CD4-positive, alpha-beta T cell (primary cell): ENCODE results near the gene ARHGEF10L. TPM values are rescaled to one million over a fixed set of nuclear protein-coding genes. Genes with fewer than 3 reads are reported as not detected.

Source experiments
- ATAC-seq: fragments of 200-7000 bp; cut with Tn5 transposase; one replicate; pipeline ENCODE4 v1.10.0; 2022; ENCODE audit warnings: mild to moderate bottlenecking; ENCODE audit not compliant: poor library complexity
- CTCF ChIA-PET: fragments of 350-600 bp; sonication (Branson Sonifier 250); formaldehyde crosslinking; loops from one replicate; lab custom pipeline; 2021; ENCODE audit warnings: antibody characterized with exemption, inconsistent platforms; lab: Charles Lee
- POLR2A ChIA-PET: fragments of 350-600 bp; sonication (Branson Sonifier 250); formaldehyde crosslinking; loops from one replicate; lab custom pipeline; 2021; ENCODE audit warnings: antibody characterized with exemption, inconsistent platforms; lab: Charles Lee
- DNase-seq, 14 experiments: peaks; one replicate each; pipeline ENCODE4 v3.0.0-alpha.2; 2013 to 2020; ENCODE audit warnings: mixed read lengths in 2 of 14
- H3K27ac ChIP-seq, 2 donors: one replicate each; pipeline versions ENCODE4 v1.5.1 to v1.7.0; 2013; ENCODE audit warnings: low read length in 2 of 2, low read depth in 1 of 2, mild to moderate bottlenecking in 1 of 2
- H3K27me3 ChIP-seq, 2 experiments: 1 replicate in 1 of 2; 2 replicates in 1 of 2; pipeline versions ENCODE4 v1.6.1 to v1.7.0; 2013; ENCODE audit warnings: low read length in 2 of 2, control low read depth in 1 of 2, mild to moderate bottlenecking in 1 of 2, moderate library complexity in 1 of 2; ENCODE audit not compliant: insufficient read depth in 2 of 2, control insufficient read depth in 1 of 2
- H3K36me3 ChIP-seq: one replicate; pipeline ENCODE4 v1.6.1; 2013; ENCODE audit warnings: low read length, control low read depth; ENCODE audit not compliant: insufficient read depth
- H3K4me1 ChIP-seq: one replicate; pipeline ENCODE4 v1.6.1; 2013; ENCODE audit warnings: low read length, control low read depth; ENCODE audit not compliant: insufficient read depth
- H3K4me3 ChIP-seq: one replicate; pipeline ENCODE4 v1.5.1; 2013; ENCODE audit warnings: mild to moderate bottlenecking, low read length, moderate library complexity
- H3K9me3 ChIP-seq, 2 experiments: 1 replicate in 1 of 2; 2 replicates in 1 of 2; pipeline versions ENCODE4 v1.6.1 to v1.7.0; 2013; ENCODE audit warnings: low read length in 2 of 2, mild to moderate bottlenecking in 2 of 2, control low read depth in 1 of 2, moderate library complexity in 1 of 2; ENCODE audit not compliant: control insufficient read depth in 1 of 2, insufficient read depth in 1 of 2
- H3K27ac Mint-ChIP-seq: one replicate; pipeline ENCODE4 v1.8.0; 2020; ENCODE audit warnings: mixed read lengths
- H3K27me3 Mint-ChIP-seq: one replicate; pipeline ENCODE4 v1.8.0; 2021; ENCODE audit warnings: mixed read lengths
- H3K36me3 Mint-ChIP-seq: one replicate; pipeline ENCODE4 v1.8.0; 2021; ENCODE audit warnings: low read depth, mixed read lengths
- H3K4me1 Mint-ChIP-seq: one replicate; pipeline ENCODE4 v1.8.0; 2021; ENCODE audit warnings: low read depth, mixed read lengths
- H3K4me3 Mint-ChIP-seq: one replicate; pipeline ENCODE4 v1.8.0; 2020; ENCODE audit warnings: mild to moderate bottlenecking, mixed read lengths
- H3K9me3 Mint-ChIP-seq: one replicate; pipeline ENCODE4 v1.8.0; 2020; ENCODE audit warnings: mixed read lengths
- CTCF ChIP-seq: fragments of 200-600 bp; IDR thresholded peaks from one replicate; pipeline ENCODE4 v1.8.0; 2022; ENCODE audit warnings: antibody characterized with exemption, mild to moderate bottlenecking
- intact Hi-C, 2 experiments: fragments of 100-400 bp; cut with DNase I in 1 of 2; cut with micrococcal nuclease in 1 of 2; formaldehyde crosslinking; loops; one replicate each; pipeline versions ENCODE4 v1.15.1 to v1.9.0; 2023 to 2025; cut with DNase I, micrococcal nuclease
- total RNA-seq, 174 experiments: library from RNA in 2 of 174; stranded (reverse) in 2 of 174; gene quantifications; one replicate each; pipeline ENCODE4 v1.2.3 and lab custom pipeline; 2021 to 2026

The ARHGEF10L gene
- total RNA-seq, 2 experiments from 2014 or later: 0.11 to 0.22 TPM

DNA sequence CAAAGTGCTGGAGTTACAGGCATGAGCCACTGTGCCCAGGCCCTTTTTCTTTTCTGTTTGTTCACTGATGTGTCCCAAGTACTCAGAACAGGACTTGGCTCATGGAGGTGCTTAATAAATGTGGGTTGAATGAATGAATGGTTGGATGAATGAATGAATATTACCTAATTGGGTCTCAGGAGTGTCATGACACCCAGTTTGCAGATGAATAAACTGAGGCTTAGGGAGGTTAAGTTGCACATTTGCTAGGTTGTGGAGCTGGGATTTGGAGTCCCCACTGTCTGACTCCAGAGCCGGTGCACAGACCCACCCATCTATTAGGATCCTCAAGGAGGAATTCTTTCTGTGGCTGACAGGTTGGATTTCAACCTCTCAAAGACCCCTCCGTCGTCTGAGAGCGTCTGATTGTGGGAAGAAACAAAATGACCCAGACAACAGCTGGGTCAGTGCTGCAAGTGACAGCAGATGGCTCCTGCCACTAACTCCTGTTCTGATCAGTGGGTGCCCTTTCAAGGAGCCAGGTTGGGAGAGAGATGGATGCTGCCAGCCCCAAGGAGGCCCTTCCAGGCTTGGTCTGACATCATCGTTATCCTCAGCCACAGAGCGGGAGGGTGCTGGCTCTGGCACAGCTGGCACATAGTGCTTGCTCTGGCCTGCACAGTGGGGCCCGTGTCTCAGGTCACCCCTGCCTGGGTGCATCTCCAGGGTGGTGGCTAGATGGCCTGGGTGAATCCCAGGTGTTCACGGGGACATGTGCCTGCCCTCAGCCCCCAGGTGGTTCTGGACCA, 24.2 kb downstream of the ARHGEF10L start:
- no peaks in the 10 kb centered on the region for H3K36me3 Mint-ChIP-seq
- intact Hi-C loops: no loop called here
- no peak overlapping the region for H3K27ac Mint-ChIP-seq
- Histone ChIP-seq H3K27ac (no peak overlapping the region), H3K27me3 (no peaks in the 10 kb centered on the region), H3K9me3 (no peaks in the 10 kb centered on the region), H3K36me3 (no peaks in the 10 kb centered on the region), H3K4me3 (no peak overlapping the region), H3K4me1 (no peaks in the 10 kb centered on the region)
- no peaks in the 10 kb centered on the region for H3K4me1 Mint-ChIP-seq
- DNase-seq (no peak), ATAC-seq (no peak)
- no peak overlapping the region for H3K4me3 Mint-ChIP-seq
- TF ChIP-seq CTCF: no peak
- no peaks in the 10 kb centered on the region for H3K9me3 Mint-ChIP-seq
- ChIA-PET POLR2A (no interaction called here), CTCF (no interaction called here)
- peaks cover 7% of the 10 kb centered on the region for H3K27me3 Mint-ChIP-seq

GRCh38 chr1:17564458-17565393, 25.2 kb downstream of the ARHGEF10L start:
- Histone ChIP-seq H3K27ac (no peak overlapping the region), H3K27me3 (no peaks in the 10 kb centered on the region), H3K9me3 (no peaks in the 10 kb centered on the region), H3K4me3 (no peak overlapping the region), H3K36me3 (no peaks in the 10 kb centered on the region), H3K4me1 (no peaks in the 10 kb centered on the region)
- H3K27me3 Mint-ChIP-seq: peaks cover 7% of the 10 kb centered on the region
- H3K9me3 Mint-ChIP-seq: no peaks in the 10 kb centered on the region
- no peak overlapping the region for H3K4me3 Mint-ChIP-seq
- ATAC-seq (no peak), DNase-seq (no peak)
- H3K27ac Mint-ChIP-seq: no peak overlapping the region
- H3K36me3 Mint-ChIP-seq: no peaks in the 10 kb centered on the region
- ChIA-PET CTCF (no interaction called here), POLR2A (no interaction called here)
- intact Hi-C loops: no loop called here
- no peaks in the 10 kb centered on the region for H3K4me1 Mint-ChIP-seq
- TF ChIP-seq CTCF: no peak

- Mint-ChIP-seq H3K4me1 (no peaks in the 10 kb centered on the region), H3K27ac (no peak overlapping the region), H3K4me3 (no peak overlapping the region), H3K36me3 (no peaks in the 10 kb centered on the region), H3K9me3 (no peaks in the 10 kb centered on the region), H3K27me3 (peaks cover 16% of the 10 kb centered on the region)
- TF ChIP-seq CTCF: no peak
- ChIA-PET CTCF (no interaction called here), POLR2A (no interaction called here)
- DNase-seq (no peak), ATAC-seq (no peak)
- no peaks in the 10 kb centered on the region for H3K36me3 ChIP-seq
- H3K27me3 ChIP-seq: no peaks in the 10 kb centered on the region
- H3K27ac ChIP-seq: no peak overlapping the region
- no peak overlapping the region for H3K4me3 ChIP-seq
- intact Hi-C loops: no loop called here
- H3K9me3 ChIP-seq: no peaks in the 10 kb centered on the region
- H3K4me1 ChIP-seq: no peaks in the 10 kb centered on the region
Observed at GRCh38 chr1:17565461-17566252, 26.2 kb downstream of the ARHGEF10L start.
